Middle frontal gyrus (tissue), 1 donor: ENCODE measurements around the gene NMNAT2.
"Not testable (repeated sequence)": the region's sequence is repeated elsewhere in the genome, so short reads cannot be mapped to it uniquely, and the experiment has no call there.

ENCODE experiments used
- DNase-seq: peaks from one replicate; pipeline ENCODE4 v3.0.0-alpha.2; 2015; ENCODE audit warnings: low spot score; ENCODE audit errors: extremely low spot score

Gene NMNAT2

GRCh38 chr1:183288583-183288982 lies 129.6 kb downstream of the NMNAT2 start:
- no peak for DNase-seq

DNA sequence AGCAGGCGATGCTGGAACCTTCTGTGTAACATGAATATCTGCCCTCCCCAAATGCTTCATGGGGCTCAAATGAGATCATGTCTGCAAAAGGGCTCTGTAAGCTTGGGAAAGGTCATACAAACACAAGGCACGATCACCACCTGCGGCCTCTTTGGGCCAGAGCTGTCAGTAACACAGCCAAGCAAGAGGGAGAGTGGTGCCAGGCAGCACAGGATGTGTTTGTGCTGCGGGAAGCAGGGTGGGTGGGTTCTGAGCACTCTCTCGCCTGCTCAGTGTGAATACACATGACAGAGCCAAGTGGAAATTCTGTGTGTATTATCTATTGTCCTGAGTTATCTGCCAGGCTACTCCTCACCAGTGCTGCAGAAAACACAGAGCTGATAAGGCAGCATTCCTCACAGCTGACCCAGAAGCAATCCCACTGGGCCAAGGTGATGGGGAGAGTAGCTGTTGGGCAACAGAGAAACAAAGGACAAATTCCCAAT lies 130.9 kb downstream of the NMNAT2 start:
- DNase-seq = peak; percentile 20

DNA sequence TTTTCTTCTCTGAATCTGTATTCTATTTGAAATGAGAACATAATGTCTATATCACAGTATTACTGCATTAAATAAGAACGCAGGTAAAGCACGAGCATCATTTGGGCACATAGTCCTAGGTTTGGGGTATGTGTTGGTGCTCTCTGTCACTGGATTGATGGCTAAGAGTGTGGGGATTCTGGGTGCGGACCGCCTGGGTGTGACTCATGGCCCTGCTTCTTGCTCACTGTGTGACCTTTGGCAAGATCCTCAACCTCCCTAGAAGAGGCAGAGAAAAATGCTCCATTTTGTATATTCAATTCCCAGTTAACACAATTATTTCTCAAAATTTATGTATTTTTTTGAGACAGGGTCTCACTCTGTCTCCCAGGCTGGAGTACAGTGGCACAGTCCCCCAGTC lies 132.4 kb downstream of the NMNAT2 start:
- DNase-seq = no peak

GRCh38 chr1:183285256-183285655 lies 132.9 kb downstream of the NMNAT2 start:
- no peak for DNase-seq

DNA sequence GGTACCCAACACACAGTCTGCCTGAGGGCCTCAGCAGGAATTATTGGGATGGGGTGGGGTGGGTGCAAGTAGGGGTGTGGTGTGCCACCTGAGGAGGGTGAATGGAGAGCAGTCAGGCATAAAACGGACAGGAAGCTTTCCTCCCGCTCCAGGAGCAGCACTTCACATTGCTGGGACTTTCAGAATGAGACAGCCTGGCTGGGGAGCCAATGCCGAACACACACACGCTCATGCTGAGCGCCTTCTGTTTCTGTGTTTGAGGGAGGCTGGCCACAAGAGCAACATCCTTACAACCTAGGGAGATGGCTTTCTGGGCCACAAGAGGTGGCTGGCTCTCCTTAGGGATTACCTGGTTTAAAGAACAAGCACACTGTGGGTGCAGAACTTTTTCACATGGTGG lies 134.1 kb downstream of the NMNAT2 start:
- no peak for DNase-seq

DNA sequence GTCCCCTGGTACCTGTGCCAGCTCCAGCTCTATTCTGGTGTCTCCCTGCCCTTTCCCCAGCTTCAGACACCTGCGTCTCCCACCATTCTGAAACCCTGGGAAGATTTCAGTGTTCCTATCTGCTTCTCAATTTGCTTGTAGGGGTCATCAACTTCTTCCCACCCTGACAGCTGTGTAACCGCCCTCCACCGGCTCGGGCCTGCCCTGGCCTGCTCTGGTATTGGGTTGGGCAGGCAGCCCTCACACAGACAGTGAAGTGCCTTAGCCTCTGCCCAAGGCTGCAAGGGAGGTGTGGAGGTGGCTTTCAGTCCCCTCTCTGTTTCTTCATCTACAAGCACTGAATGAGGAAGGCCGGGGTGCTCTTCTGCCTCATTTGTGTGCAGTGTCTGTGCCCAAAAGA lies 134.9 kb downstream of the NMNAT2 start:
- no peak for DNase-seq

DNA sequence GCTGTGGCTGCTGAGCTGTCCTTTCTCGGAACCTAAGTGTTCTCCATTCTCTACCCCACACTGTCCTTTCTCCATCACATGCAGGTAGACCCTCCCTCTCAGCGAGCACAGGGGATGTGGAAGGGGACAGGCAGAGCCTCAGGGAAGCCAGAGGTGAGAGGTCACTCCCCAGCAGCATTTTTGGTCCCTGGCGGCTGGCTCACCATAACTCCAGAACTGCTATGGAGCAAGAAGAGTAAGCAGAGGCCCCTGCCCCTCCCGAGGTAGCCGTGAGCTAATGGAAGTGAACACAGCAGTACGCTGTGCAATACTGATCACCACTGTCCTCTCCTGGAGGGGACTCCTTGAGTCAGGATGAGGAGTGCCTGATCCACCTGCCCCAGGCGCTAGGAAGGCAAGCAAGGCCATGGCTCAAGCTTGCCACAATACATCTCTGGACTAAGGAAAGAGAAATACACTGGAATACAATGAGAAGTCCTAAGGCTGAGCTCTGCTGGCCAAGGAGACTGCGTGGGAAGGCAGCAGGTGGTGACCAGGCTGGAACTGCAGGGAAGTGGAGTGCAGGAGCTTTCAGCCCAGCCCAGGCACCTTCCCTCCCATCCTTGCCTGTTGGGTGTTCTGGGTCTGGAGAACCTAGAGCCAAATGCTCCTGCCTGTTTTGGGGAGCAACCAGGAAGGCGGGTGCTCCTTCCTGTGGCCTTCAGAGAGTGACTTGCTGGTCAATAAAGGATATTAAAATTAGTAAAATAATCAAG lies 135.9 kb downstream of the NMNAT2 start:
- no peak for DNase-seq

- DNase-seq = peak; percentile 81
Measured at GRCh38 chr1:183281553-183282091, 136.6 kb downstream of the NMNAT2 start.

- no peak for DNase-seq
Measured at GRCh38 chr1:183281039-183281438, 137.1 kb downstream of the NMNAT2 start.

DNA sequence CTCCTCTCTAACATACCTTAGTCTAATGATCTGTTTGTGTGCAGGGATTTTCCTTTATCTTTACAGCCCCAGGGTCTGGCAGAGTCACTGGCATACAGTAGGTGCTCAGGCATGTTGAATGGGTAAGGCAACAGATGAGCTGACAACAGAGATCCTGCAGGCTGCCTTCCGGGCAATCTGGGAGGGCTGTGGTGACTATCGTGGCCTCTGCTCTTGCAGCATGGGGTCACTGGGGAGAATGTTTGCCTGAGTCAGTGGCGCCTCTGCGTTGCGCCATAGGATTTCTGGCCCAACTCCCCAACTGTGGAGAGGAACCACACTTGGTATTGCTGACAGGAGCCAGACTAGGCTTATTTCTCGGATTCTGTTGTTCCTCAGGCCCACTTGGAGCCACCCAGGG lies 138.3 kb downstream of the NMNAT2 start:
- no peak for DNase-seq

- no peak for DNase-seq
Measured at GRCh38 chr1:183278739-183279591, 139.2 kb downstream of the NMNAT2 start.

DNA sequence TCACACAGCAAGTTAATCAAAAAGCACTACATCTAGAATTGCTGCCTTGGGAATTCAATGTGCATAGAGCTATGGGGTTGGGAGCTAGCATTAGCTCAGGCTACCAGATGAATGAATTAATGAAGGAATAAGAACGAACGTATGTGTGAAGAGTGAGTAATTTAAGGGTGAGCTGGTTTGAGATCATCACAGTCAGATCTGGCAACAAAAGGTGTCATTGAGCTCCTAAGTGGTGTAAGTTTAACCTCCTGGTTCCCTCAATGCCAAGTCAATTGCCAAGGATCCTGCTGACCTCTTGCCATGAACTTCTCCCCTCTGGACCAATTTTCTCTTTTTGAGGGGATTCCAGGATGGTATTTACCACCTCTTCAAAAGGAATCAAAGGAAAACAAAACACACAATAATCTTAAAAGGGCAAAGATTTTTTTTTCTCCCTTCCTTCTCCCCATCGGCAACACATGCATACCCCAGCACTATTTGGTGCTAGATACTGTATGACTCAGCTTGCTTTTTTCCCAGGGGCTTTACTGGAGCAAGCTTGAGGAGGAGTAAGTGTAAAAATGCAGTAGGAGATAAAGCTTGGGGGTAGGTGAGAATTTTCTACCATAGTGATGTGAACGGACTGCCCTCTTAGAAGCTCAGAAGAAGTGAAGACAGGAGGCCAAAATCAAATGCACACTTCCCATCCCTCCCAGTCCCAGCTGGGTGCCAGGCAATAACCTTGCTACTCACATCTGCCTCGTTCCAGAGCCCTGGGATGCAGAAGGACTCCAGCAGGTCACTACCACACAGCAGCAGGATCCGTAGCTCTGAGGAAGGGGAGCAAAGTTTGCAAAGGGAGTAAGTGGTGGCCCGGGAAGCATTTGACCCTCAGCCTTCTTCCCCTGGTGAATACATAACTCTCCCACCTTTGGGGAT lies 140.1 kb downstream of the NMNAT2 start:
- DNase-seq = no peak

- DNase-seq = no peak
Measured at GRCh38 chr1:183276386-183277080, 141.6 kb downstream of the NMNAT2 start.

- DNase-seq = no peak
Measured at GRCh38 chr1:183275322-183275721, 142.9 kb downstream of the NMNAT2 start.

- no peak for DNase-seq
Measured at GRCh38 chr1:183274836-183275235, 143.3 kb downstream of the NMNAT2 start.

DNA sequence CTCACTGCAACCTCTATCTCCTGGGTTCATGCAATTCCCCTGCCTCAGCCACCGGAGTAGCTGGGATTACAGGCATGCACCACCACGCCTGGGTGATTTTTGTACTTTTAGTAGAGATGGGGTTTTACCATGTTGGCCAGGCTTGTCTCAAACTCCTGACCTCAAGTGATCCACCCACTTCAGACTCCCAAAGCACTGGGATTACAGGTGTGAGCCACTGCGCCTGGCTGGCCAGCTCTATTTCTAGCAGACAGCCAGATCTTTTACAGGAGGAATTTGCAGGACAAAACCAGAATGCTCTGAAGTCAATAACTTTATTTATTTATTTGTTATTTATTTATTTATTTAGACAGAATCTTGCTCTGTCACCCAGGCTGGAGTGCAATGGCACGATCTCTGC lies 144.2 kb downstream of the NMNAT2 start:
- not testable (repeated sequence) for DNase-seq

DNA sequence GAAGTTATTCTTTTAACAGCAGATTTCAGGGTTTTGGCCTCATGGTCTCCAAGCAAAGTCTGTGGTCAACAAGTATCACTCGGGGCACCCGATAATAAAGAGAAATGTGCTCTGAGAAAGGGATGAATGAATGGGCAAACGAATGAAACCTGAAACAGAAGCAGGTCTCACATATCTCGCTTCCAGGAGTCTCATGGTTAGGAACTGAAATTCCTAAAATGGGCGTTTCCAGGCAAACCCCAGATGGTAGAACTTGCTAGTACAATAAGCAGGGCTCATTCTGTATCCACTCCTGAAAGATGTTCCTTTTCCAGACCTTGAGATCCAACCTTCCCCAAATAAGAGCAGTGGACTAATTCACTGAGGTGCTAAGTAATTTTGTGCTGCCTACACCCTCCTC lies 144.9 kb downstream of the NMNAT2 start:
- DNase-seq = no peak

- DNase-seq = no peak
Measured at GRCh38 chr1:183272390-183272848, 145.8 kb downstream of the NMNAT2 start.

DNA sequence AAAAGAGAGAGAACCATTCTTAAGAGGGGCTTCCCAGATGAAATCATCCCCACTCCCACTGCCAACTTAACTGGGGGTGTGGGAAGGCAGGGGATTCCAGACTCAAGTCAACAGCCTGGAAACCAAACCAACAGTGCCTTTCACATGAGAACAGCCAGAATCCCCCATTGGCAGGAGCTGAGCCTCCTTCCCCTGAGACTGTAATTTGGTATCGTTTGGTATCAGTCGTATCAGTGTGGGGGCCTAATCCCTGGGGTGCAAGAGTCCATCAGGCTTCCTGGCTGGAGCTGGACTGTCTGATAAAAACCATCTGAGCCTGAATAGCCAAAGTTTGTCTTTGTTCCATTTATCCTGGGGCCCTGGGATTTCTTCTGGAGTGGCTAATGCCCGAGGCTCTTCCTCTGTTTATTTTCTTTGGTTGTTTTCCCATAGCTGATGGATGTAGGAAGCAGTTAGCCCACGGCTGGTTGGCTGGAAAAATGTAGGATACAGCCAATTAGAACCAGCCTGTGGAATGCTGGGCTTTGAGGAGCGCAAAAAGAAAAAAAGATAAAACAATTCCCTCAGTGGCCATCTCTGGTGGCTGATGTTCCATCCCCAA lies 147.5 kb downstream of the NMNAT2 start:
- DNase-seq = no peak
